ENCODE data around the gene ECE1.
"Not testable (repeated sequence)": the region's sequence is repeated elsewhere in the genome, so short reads cannot be mapped to it uniquely, and the experiment has no call there.

The ECE1 gene

GRCh38 chr1:21175670-21176581 lies 114.3 kb downstream of the ECE1 start:
- H3K9ac ChIP-seq (ENCODE audit: low read length in 5 of 5): peak overlapping the region; percentile 89 to 96 (median 93)
- H3K4me3 ChIP-seq (ENCODE audit: low read depth in 1 of 5, low read length in 5 of 5): peak overlapping the region; percentile 81 to 90 (median 86)
- no peaks in the 10 kb centered on the region for H3K27me3 ChIP-seq (ENCODE audit: control insufficient read depth in 5 of 5, insufficient read depth in 4 of 5, low read length in 5 of 5)
- peak overlapping the region; percentile 92 for H3K27ac ChIP-seq (ENCODE audit: low read depth, low read length)
- H3K36me3 ChIP-seq (ENCODE audit: control insufficient read depth in 5 of 5, insufficient read depth in 5 of 5, low read length in 5 of 5): no peaks in the 10 kb centered on the region
- H3K9me3 ChIP-seq (ENCODE audit: control insufficient read depth in 5 of 5, low read length in 5 of 5): no peaks in the 10 kb centered on the region
- peaks cover 4 to 39% (median 35%) of the 10 kb centered on the region in 5 donors for H3K4me1 ChIP-seq (ENCODE audit: control insufficient read depth in 5 of 5, insufficient read depth in 5 of 5, low read length in 5 of 5)

- H3K27me3 ChIP-seq (ENCODE audit: control insufficient read depth in 5 of 5, insufficient read depth in 4 of 5, low read length in 5 of 5): no peaks in the 10 kb centered on the region
- H3K36me3 ChIP-seq (ENCODE audit: control insufficient read depth in 5 of 5, insufficient read depth in 5 of 5, low read length in 5 of 5): no peaks in the 10 kb centered on the region
- H3K9ac ChIP-seq (ENCODE audit: low read length in 5 of 5): peak overlapping the region; percentile 89 to 96 (median 93)
- H3K9me3 ChIP-seq (ENCODE audit: control insufficient read depth in 5 of 5, low read length in 5 of 5): no peaks in the 10 kb centered on the region
- peaks cover 4 to 43% (median 39%) of the 10 kb centered on the region in 5 donors for H3K4me1 ChIP-seq (ENCODE audit: control insufficient read depth in 5 of 5, insufficient read depth in 5 of 5, low read length in 5 of 5)
- peak overlapping the region; percentile 92 for H3K27ac ChIP-seq (ENCODE audit: low read depth, low read length)
- H3K4me3 ChIP-seq (ENCODE audit: low read depth in 1 of 5, low read length in 5 of 5): peak overlapping the region; percentile 81 to 90 (median 86)
These were observed 115.0 kb downstream of the ECE1 start for GRCh38 chr1:21175324-21175669.

DNA sequence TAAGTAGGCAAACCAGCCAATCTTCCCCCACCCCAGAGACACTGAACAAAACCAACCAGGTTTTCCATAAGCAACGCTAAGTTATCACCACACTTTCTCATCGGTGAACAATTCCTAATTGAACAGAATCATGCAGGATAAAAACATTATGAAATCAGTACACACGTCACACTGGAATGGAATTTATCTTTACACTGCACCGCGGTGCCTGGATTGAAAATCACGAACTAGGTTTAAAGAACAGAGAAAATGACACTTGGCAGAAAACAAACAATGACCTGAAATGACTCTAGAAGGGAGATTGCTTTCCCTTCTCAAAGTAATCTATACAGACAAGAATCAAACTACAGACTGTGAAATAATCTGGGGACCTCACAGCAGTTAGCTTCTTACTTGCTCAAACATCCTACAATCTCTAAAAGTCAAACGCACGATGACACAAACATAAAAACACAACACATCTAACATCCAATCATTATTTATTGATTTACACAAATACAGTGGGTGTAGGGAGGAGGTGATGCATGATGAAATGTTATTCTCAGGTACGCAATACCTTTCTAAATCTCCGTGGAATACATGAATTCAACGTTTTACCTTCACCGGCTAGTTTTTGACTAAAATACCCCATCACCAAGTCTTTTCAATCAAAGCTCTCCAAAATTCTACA lies 115.5 kb downstream of the ECE1 start:
- H3K36me3 ChIP-seq (ENCODE audit: control insufficient read depth in 5 of 5, insufficient read depth in 5 of 5, low read length in 5 of 5): peaks cover 0 to 2% (median 0%) of the 10 kb centered on the region in 5 donors
- no peaks in the 10 kb centered on the region for H3K9me3 ChIP-seq (ENCODE audit: control insufficient read depth in 5 of 5, low read length in 5 of 5)
- no peaks in the 10 kb centered on the region for H3K27me3 ChIP-seq (ENCODE audit: control insufficient read depth in 5 of 5, insufficient read depth in 4 of 5, low read length in 5 of 5)
- H3K27ac ChIP-seq (ENCODE audit: low read depth, low read length): peak overlapping the region; percentile 92
- peaks cover 4 to 43% (median 39%) of the 10 kb centered on the region in 5 donors for H3K4me1 ChIP-seq (ENCODE audit: control insufficient read depth in 5 of 5, insufficient read depth in 5 of 5, low read length in 5 of 5)
- H3K9ac ChIP-seq (ENCODE audit: low read length in 5 of 5): peak overlapping the region; percentile 89 to 96 (median 93)
- peak overlapping the region; percentile 81 to 90 (median 86) for H3K4me3 ChIP-seq (ENCODE audit: low read depth in 1 of 5, low read length in 5 of 5)

- peaks cover 4 to 43% (median 39%) of the 10 kb centered on the region in 5 donors for H3K4me1 ChIP-seq (ENCODE audit: control insufficient read depth in 5 of 5, insufficient read depth in 5 of 5, low read length in 5 of 5)
- H3K9ac ChIP-seq (ENCODE audit: low read length in 5 of 5): peak overlapping the region; percentile 9 to 96 (median 89)
- H3K36me3 ChIP-seq (ENCODE audit: control insufficient read depth in 5 of 5, insufficient read depth in 5 of 5, low read length in 5 of 5): peaks cover 0 to 2% (median 0%) of the 10 kb centered on the region in 5 donors
- peak overlapping the region; percentile 34 to 90 (median 83) for H3K4me3 ChIP-seq (ENCODE audit: low read depth in 1 of 5, low read length in 5 of 5)
- H3K9me3 ChIP-seq (ENCODE audit: control insufficient read depth in 5 of 5, low read length in 5 of 5): no peaks in the 10 kb centered on the region
- H3K27ac ChIP-seq (ENCODE audit: low read depth, low read length): peak overlapping the region; percentile 92
- no peaks in the 10 kb centered on the region for H3K27me3 ChIP-seq (ENCODE audit: control insufficient read depth in 5 of 5, insufficient read depth in 4 of 5, low read length in 5 of 5)
These were observed 116.0 kb downstream of the ECE1 start for GRCh38 chr1:21174230-21174629.

GRCh38 chr1:21173096-21173495 lies 117.2 kb downstream of the ECE1 start:
- H3K36me3 ChIP-seq (ENCODE audit: control insufficient read depth in 5 of 5, insufficient read depth in 5 of 5, low read length in 5 of 5); H3K27ac ChIP-seq (ENCODE audit: low read depth, low read length); H3K9me3 ChIP-seq (ENCODE audit: control insufficient read depth in 5 of 5, low read length in 5 of 5); H3K9ac ChIP-seq (ENCODE audit: low read length in 5 of 5); H3K4me3 ChIP-seq (ENCODE audit: low read depth in 1 of 5, low read length in 5 of 5); H3K27me3 ChIP-seq (ENCODE audit: control insufficient read depth in 5 of 5, insufficient read depth in 4 of 5, low read length in 5 of 5): not testable (repeated sequence)
- H3K4me1 ChIP-seq (ENCODE audit: control insufficient read depth in 5 of 5, insufficient read depth in 5 of 5, low read length in 5 of 5): peaks cover 4 to 43% (median 39%) of the 10 kb centered on the region in 5 donors

DNA sequence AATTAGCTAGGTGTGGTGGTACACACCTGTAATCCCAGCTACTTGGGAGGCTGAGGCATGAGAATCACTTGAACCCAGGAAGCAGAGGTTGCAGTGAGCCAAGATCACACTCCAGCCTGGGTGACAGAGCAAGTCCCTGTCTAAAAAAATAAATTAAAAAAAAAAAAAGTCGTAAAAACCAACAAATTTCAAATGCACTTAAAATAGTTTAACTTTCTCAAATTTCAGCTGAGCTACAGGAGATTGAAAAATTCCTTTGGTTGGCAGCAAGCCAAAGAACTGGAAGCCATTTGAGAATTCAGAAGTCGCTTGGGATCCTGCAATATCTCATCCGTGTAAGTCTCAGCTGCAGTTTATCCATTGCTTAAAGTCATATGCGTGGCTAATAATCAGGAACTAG lies 119.4 kb downstream of the ECE1 start:
- not testable (repeated sequence) for H3K27me3 ChIP-seq (ENCODE audit: control insufficient read depth in 5 of 5, insufficient read depth in 4 of 5, low read length in 5 of 5); H3K9me3 ChIP-seq (ENCODE audit: control insufficient read depth in 5 of 5, low read length in 5 of 5); H3K9ac ChIP-seq (ENCODE audit: low read length in 5 of 5); H3K36me3 ChIP-seq (ENCODE audit: control insufficient read depth in 5 of 5, insufficient read depth in 5 of 5, low read length in 5 of 5); H3K4me3 ChIP-seq (ENCODE audit: low read depth in 1 of 5, low read length in 5 of 5)
- Histone ChIP-seq H3K4me1 (ENCODE audit: control insufficient read depth in 5 of 5, insufficient read depth in 5 of 5, low read length in 5 of 5) (peaks cover 4 to 37% (median 32%) of the 10 kb centered on the region in 5 donors), H3K27ac (ENCODE audit: low read depth, low read length) (peak overlapping the region; percentile 3)

DNA sequence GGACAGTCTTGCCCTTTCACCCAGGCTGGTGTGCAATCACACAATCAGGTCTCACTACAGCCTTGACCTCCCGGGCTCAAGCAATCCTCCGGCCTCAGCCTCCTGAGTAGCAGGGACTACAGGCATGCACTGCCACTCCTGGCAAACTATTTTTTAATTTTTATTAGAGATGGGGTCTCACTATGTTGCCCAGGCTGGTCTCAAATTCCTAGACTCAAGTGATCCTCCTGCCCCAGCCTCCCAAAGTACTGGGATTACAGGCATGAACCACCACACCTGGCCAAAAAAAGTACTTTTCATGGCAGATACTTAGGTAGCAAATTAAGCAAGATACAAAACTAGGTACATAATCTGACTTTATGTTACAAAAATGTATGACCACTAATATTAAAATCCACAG lies 121.8 kb downstream of the ECE1 start:
- Histone ChIP-seq H3K4me1 (ENCODE audit: control insufficient read depth in 5 of 5, insufficient read depth in 5 of 5, low read length in 5 of 5) (peaks cover 0 to 31% (median 14%) of the 10 kb centered on the region in 5 donors), H3K9me3 (ENCODE audit: control insufficient read depth in 5 of 5, low read length in 5 of 5) (no peaks in the 10 kb centered on the region), H3K36me3 (ENCODE audit: control insufficient read depth in 5 of 5, insufficient read depth in 5 of 5, low read length in 5 of 5) (peaks cover 0 to 6% (median 2%) of the 10 kb centered on the region in 5 donors)

More for the DNA sequence above, 121.8 kb downstream of the ECE1 start:
- Histone ChIP-seq H3K27ac (ENCODE audit: low read depth, low read length) (no peak overlapping the region), H3K27me3 (ENCODE audit: control insufficient read depth in 5 of 5, insufficient read depth in 4 of 5, low read length in 5 of 5) (no peaks in the 10 kb centered on the region), H3K9ac (ENCODE audit: low read length in 5 of 5) (no peak overlapping the region), H3K4me3 (ENCODE audit: low read depth in 1 of 5, low read length in 5 of 5) (no peak overlapping the region)

Measured in subcutaneous abdominal adipose tissue (tissue), 5 donors.